ENCODE data around the gene SET. TPM values are rescaled to one million over a fixed set of nuclear protein-coding genes. Genes with fewer than 3 reads are reported as not detected.
A peak's percentile ranks its signal among the peaks of the same experiment; 100 is the strongest.

Gene SET
- total and polyA plus RNA-seq, 8 donors = 42.9 to 162 (median 125) TPM

- no peak for TF ChIP-seq CTCF (IDR thresholded peaks at IDR 0.05)
- intact Hi-C loops (cut with DNase I) = no loop called here
- Histone ChIP-seq H3K9me3 (no peaks in the 10 kb centered on the region), H3K27ac (no peak overlapping the region), H3K27me3 (no peaks in the 10 kb centered on the region), H3K36me3 (no peaks in the 10 kb centered on the region), H3K4me3 (no peak overlapping the region), H3K4me1 (no peaks in the 10 kb centered on the region)
- FAIRE-seq (no peak), DNase-seq (no peak), ATAC-seq (no peak)
- 94% methylated on average over 5 of the region's 5 CpGs for WGBS, 2 donors
Observed at GRCh38 chr9:128651798-128652197, 37.2 kb upstream of the SET start.

- Histone ChIP-seq H3K36me3 (no peaks in the 10 kb centered on the region), H3K4me3 (no peak overlapping the region), H3K9me3 (no peaks in the 10 kb centered on the region), H3K4me1 (no peaks in the 10 kb centered on the region), H3K27me3 (no peaks in the 10 kb centered on the region), H3K27ac (no peak overlapping the region)
- intact Hi-C loops (cut with DNase I) = no loop called here
- TF ChIP-seq CTCF (IDR thresholded peaks at IDR 0.05) = no peak
- FAIRE-seq = no peak
- WGBS, 2 donors = 96 to 97% methylated on average over 8 of the region's 8 CpGs
- DNase-seq = no peak
- no peak for ATAC-seq
Observed at GRCh38 chr9:128653908-128654307, 35.1 kb upstream of the SET start.

GRCh38 chr9:128654481-128654880, 34.5 kb upstream of the SET start:
- Histone ChIP-seq H3K4me1 (no peaks in the 10 kb centered on the region), H3K9me3 (no peaks in the 10 kb centered on the region), H3K27me3 (no peaks in the 10 kb centered on the region), H3K36me3 (no peaks in the 10 kb centered on the region), H3K4me3 (no peak overlapping the region), H3K27ac (no peak overlapping the region)
- ATAC-seq (no peak), DNase-seq (no peak), FAIRE-seq (no peak)
- intact Hi-C loops (cut with DNase I) = no loop called here
- no peak for TF ChIP-seq CTCF (IDR thresholded peaks at IDR 0.05)
- 100% methylated on average over 1 of the region's 1 CpG for WGBS, 2 donors

- intact Hi-C loops (cut with DNase I) = no loop called here
- TF ChIP-seq CTCF (IDR thresholded peaks at IDR 0.05) = no peak
- DNase-seq (peak; percentile 96 to 99 (median 98)), FAIRE-seq (no peak), ATAC-seq (peak; percentile 99 to 100 (median 99))
- no peaks in the 10 kb centered on the region for H3K36me3 ChIP-seq
- H3K4me1 ChIP-seq = no peaks in the 10 kb centered on the region
- no peaks in the 10 kb centered on the region for H3K27me3 ChIP-seq
- H3K9me3 ChIP-seq = no peaks in the 10 kb centered on the region
- peak within 1 kb of the TSS; percentile 41 to 73 (median 60) for H3K4me3 ChIP-seq
- peak within 1 kb of the TSS; percentile 98 to 100 (median 99) for H3K27ac ChIP-seq
- 0 to 1% methylated on average over 73 to 86 of the region's 86 CpGs for WGBS, 2 donors
Observed at GRCh38 chr9:128656416-128657343, 32.3 kb upstream of the SET start, which contains the start of gene DYNC2I2. DYNC2I2 (minus strand) TSS chr9:128656847; CDS start chr9:128656726, 121 bp downstream.

- ATAC-seq (no peak), FAIRE-seq (no peak), DNase-seq (no peak)
- WGBS, 2 donors = 96 to 99% methylated on average over 13 of the region's 13 CpGs
- intact Hi-C loops (cut with DNase I) = no loop called here
- no peaks in the 10 kb centered on the region for H3K27me3 ChIP-seq
- peak overlapping the region in 2 of 4 donors; percentile 72 to 73 for H3K4me3 ChIP-seq
- no peak for TF ChIP-seq CTCF (IDR thresholded peaks at IDR 0.05)
- peak overlapping the region; percentile 98 to 100 (median 99) for H3K27ac ChIP-seq
- H3K4me1 ChIP-seq = no peaks in the 10 kb centered on the region
- no peaks in the 10 kb centered on the region for H3K9me3 ChIP-seq
- no peaks in the 10 kb centered on the region for H3K36me3 ChIP-seq
Observed at GRCh38 chr9:128657344-128657704, 31.7 kb upstream of the SET start.

All from pancreas (tissue), 10 donors.